IPS-15b (cell line): Measurements from ENCODE around the gene PTAFR.

Source experiments
- H3K27me3 ChIP-seq: one replicate; pipeline ENCODE4 v1.6.1; 2013; ENCODE audit warnings: low read length; ENCODE audit not compliant: control insufficient read depth, insufficient read depth
- H3K36me3 ChIP-seq: one replicate; pipeline ENCODE4 v1.6.1; 2013; ENCODE audit warnings: low read length; ENCODE audit not compliant: control insufficient read depth, insufficient read depth
- H3K4me1 ChIP-seq: one replicate; pipeline ENCODE4 v1.6.1; 2013; ENCODE audit warnings: mild to moderate bottlenecking, low read length; ENCODE audit not compliant: control insufficient read depth, insufficient read depth
- H3K4me3 ChIP-seq: one replicate; pipeline ENCODE4 v1.5.1; 2013; ENCODE audit warnings: low read depth, low read length
- H3K9ac ChIP-seq: one replicate; pipeline ENCODE4 v1.6.1; 2013; ENCODE audit warnings: low read depth, mild to moderate bottlenecking, low read length
- H3K9me3 ChIP-seq: one replicate; pipeline ENCODE4 v1.6.1; 2013; ENCODE audit warnings: mild to moderate bottlenecking, low read length; ENCODE audit not compliant: control insufficient read depth, insufficient read depth

Gene PTAFR

GRCh38 chr1:28136922-28137613, 39.4 kb downstream of the PTAFR start:
- Histone ChIP-seq H3K36me3 (no peaks in the 10 kb centered on the region), H3K4me3 (no peak overlapping the region), H3K9ac (no peak overlapping the region), H3K4me1 (no peaks in the 10 kb centered on the region), H3K27me3 (no peaks in the 10 kb centered on the region), H3K9me3 (no peaks in the 10 kb centered on the region)

- no peaks in the 10 kb centered on the region for H3K4me1 ChIP-seq
- no peak overlapping the region for H3K9ac ChIP-seq
- no peaks in the 10 kb centered on the region for H3K27me3 ChIP-seq
- H3K4me3 ChIP-seq, result no peak overlapping the region
- no peaks in the 10 kb centered on the region for H3K9me3 ChIP-seq
- no peaks in the 10 kb centered on the region for H3K36me3 ChIP-seq
Measured at GRCh38 chr1:28136169-28136921, 40.1 kb downstream of the PTAFR start.

- Histone ChIP-seq H3K9ac (no peak overlapping the region), H3K9me3 (no peaks in the 10 kb centered on the region), H3K4me1 (no peaks in the 10 kb centered on the region), H3K27me3 (no peaks in the 10 kb centered on the region), H3K36me3 (no peaks in the 10 kb centered on the region), H3K4me3 (no peak overlapping the region)
Measured at GRCh38 chr1:28135371-28136168, 40.9 kb downstream of the PTAFR start.

- H3K9ac ChIP-seq, result no peak overlapping the region
- H3K4me1 ChIP-seq, result no peaks in the 10 kb centered on the region
- no peaks in the 10 kb centered on the region for H3K9me3 ChIP-seq
- no peaks in the 10 kb centered on the region for H3K36me3 ChIP-seq
- H3K4me3 ChIP-seq, result no peak overlapping the region
- no peaks in the 10 kb centered on the region for H3K27me3 ChIP-seq
Measured at GRCh38 chr1:28134651-28135207, 41.8 kb downstream of the PTAFR start.

- no peaks in the 10 kb centered on the region for H3K27me3 ChIP-seq
- H3K9ac ChIP-seq, result no peak overlapping the region
- no peak overlapping the region for H3K4me3 ChIP-seq
- no peaks in the 10 kb centered on the region for H3K36me3 ChIP-seq
- no peaks in the 10 kb centered on the region for H3K9me3 ChIP-seq
- H3K4me1 ChIP-seq, result no peaks in the 10 kb centered on the region
Measured at GRCh38 chr1:28132171-28133167, 44.0 kb downstream of the PTAFR start.

- Histone ChIP-seq H3K4me1 (no peaks in the 10 kb centered on the region), H3K9ac (no peak overlapping the region), H3K4me3 (no peak overlapping the region), H3K9me3 (no peaks in the 10 kb centered on the region), H3K27me3 (no peaks in the 10 kb centered on the region), H3K36me3 (no peaks in the 10 kb centered on the region)
Measured at GRCh38 chr1:28130901-28131300, 45.6 kb downstream of the PTAFR start.

GRCh38 chr1:28129150-28129549, 47.3 kb downstream of the PTAFR start:
- H3K27me3 ChIP-seq, result no peaks in the 10 kb centered on the region
- no peaks in the 10 kb centered on the region for H3K4me1 ChIP-seq
- no peak overlapping the region for H3K4me3 ChIP-seq
- no peak overlapping the region for H3K9ac ChIP-seq
- no peaks in the 10 kb centered on the region for H3K9me3 ChIP-seq
- H3K36me3 ChIP-seq, result no peaks in the 10 kb centered on the region

- Histone ChIP-seq H3K9me3 (no peaks in the 10 kb centered on the region), H3K4me1 (no peaks in the 10 kb centered on the region), H3K9ac (no peak overlapping the region), H3K4me3 (no peak overlapping the region), H3K36me3 (no peaks in the 10 kb centered on the region), H3K27me3 (no peaks in the 10 kb centered on the region)
Measured at GRCh38 chr1:28127617-28128257, 48.8 kb downstream of the PTAFR start.

GRCh38 chr1:28126783-28127490, 49.6 kb downstream of the PTAFR start:
- no peak overlapping the region for H3K4me3 ChIP-seq
- no peaks in the 10 kb centered on the region for H3K36me3 ChIP-seq
- no peak overlapping the region for H3K9ac ChIP-seq
- H3K9me3 ChIP-seq, result no peaks in the 10 kb centered on the region
- no peaks in the 10 kb centered on the region for H3K4me1 ChIP-seq
- no peaks in the 10 kb centered on the region for H3K27me3 ChIP-seq

- no peaks in the 10 kb centered on the region for H3K9me3 ChIP-seq
- H3K9ac ChIP-seq, result no peak overlapping the region
- H3K27me3 ChIP-seq, result no peaks in the 10 kb centered on the region
- no peak overlapping the region for H3K4me3 ChIP-seq
- H3K4me1 ChIP-seq, result no peaks in the 10 kb centered on the region
- H3K36me3 ChIP-seq, result no peaks in the 10 kb centered on the region
Measured at GRCh38 chr1:28126212-28126611, 50.3 kb downstream of the PTAFR start.
